DMS 273 treated with DMSO at 0.1 percent for 48 hours (cell line): Measurements from ENCODE around the gene MYO5C.
"Not testable (repeated sequence)": the region's sequence is repeated elsewhere in the genome, so short reads cannot be mapped to it uniquely, and the experiment has no call there.

ENCODE experiments used
- DNase-seq: peaks from one replicate; lab custom pipeline; 2025; lab: John Stamatoyannopoulos, UW

The MYO5C gene

GRCh38 chr15:52172869-52173268 lies 122.7 kb downstream of the MYO5C start:
- DNase-seq: no peak

- DNase-seq: no peak
These were observed 123.8 kb downstream of the MYO5C start for GRCh38 chr15:52171807-52172206.

- no peak for DNase-seq
These were observed 124.2 kb downstream of the MYO5C start for GRCh38 chr15:52171386-52171785.

- DNase-seq: not testable (repeated sequence)
These were observed 125.4 kb downstream of the MYO5C start for GRCh38 chr15:52170199-52170598.

GRCh38 chr15:52165494-52166131 lies 130.0 kb downstream of the MYO5C start:
- DNase-seq: not testable (repeated sequence)

GRCh38 chr15:52164631-52165265 lies 130.9 kb downstream of the MYO5C start:
- no peak for DNase-seq

GRCh38 chr15:52163321-52164190 lies 132.0 kb downstream of the MYO5C start:
- DNase-seq: no peak

GRCh38 chr15:52162876-52163275 lies 132.7 kb downstream of the MYO5C start:
- no peak for DNase-seq

GRCh38 chr15:52162260-52162659 lies 133.3 kb downstream of the MYO5C start:
- no peak for DNase-seq

- DNase-seq: no peak
These were observed 134.1 kb downstream of the MYO5C start for GRCh38 chr15:52161406-52161966.

- DNase-seq: no peak
These were observed 136.0 kb downstream of the MYO5C start for GRCh38 chr15:52159645-52160044.

- DNase-seq: no peak
These were observed 137.4 kb downstream of the MYO5C start for GRCh38 chr15:52158084-52158765.

GRCh38 chr15:52155878-52156277 lies 139.7 kb downstream of the MYO5C start:
- no peak for DNase-seq

- no peak for DNase-seq
These were observed 140.4 kb downstream of the MYO5C start for GRCh38 chr15:52154896-52155865.

- no peak for DNase-seq
These were observed 141.4 kb downstream of the MYO5C start for GRCh38 chr15:52153900-52154895.

GRCh38 chr15:52151353-52151752 lies 144.3 kb downstream of the MYO5C start:
- DNase-seq: no peak

- no peak for DNase-seq
These were observed 144.7 kb downstream of the MYO5C start for GRCh38 chr15:52150871-52151270.

- DNase-seq: no peak
These were observed 145.4 kb downstream of the MYO5C start for GRCh38 chr15:52150043-52150825.

GRCh38 chr15:52148403-52148802 lies 147.2 kb downstream of the MYO5C start:
- no peak for DNase-seq
